HG03521 (cell line): ENCODE results near the gene EHMT1.

Experiments
- ATAC-seq: cut with Tn5 transposase; IDR thresholded peaks from one replicate; pipeline ENCODE4 v1.9.1; 2021; ENCODE audit warnings: mild to moderate bottlenecking, moderate library complexity; ENCODE audit not compliant: unreplicated experiment

EHMT1 gene

DNA sequence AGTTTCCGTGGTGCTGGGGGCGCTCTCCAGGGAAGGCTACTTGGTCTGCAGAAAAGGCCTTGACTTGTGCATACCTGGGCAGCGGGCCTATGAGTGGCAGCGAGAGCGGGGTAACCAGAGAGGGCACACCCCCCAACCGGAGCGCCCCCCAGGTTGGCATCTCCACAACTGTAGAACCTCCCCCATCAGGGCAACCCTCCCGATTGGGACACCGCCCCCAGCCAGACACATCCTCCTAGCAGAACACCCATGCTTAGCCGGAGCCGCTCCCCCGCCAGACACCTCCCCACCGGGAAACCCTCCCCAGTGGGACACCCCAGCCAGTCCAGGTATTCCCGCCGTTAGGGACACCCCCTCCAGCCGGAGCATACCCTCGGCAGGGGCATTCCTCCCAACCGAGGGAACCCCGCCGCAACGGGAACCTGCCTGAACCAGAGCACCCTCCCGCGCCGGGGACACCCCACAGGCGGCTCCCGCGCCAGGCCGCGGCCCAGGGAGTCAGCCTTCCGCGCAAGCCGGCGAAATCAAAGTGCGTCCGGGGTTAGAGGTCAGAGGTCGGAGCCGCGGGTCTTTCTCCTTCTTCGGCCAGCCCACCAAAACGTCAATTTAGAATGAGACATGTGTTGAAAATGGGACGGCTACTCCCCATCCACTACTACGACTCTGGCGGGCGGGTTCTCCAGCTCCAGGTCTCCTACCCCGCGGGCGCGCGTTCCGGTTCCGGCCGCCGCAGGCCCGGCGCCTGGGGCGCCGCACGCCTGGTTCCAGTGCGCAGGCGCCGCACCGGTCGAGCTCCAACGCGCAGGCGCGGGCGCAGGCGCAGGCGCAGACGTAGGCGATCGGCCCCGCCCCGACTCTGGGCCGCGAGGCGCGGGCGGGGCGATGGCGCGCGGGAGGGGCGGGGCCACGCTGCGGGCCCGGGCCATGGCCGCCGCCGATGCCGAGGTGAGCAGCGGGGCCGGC, at the start of gene EHMT1:
EHMT1 (plus strand) TSS at position 901 of the 963 bp plus-strand sequence; CDS start at position 925, 24 bp downstream.
- ATAC-seq, result peak; percentile 83

GRCh38 chr9:137569609-137570203, 49.1 kb upstream of the EHMT1 start:
- ATAC-seq, result no peak

DNA sequence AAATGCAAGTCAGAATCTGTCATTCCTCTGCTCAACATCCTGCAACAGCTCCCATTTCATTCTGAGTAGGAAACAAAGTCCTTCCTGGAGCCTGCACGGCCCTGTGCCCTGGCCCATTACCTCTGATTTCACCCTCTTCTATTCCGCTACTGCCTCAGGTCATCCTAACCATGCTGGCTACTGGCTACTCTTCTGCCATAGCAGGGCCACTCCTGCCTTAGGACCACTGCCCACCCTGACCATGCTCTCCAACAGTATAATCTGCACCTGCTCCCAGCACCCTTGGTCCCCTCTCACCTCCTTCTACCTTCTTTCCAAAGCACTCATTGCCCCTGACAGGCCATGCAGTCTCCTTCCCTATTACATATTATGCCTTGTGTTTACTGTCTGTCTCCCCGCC, 48.2 kb upstream of the EHMT1 start:
- no peak for ATAC-seq

DNA sequence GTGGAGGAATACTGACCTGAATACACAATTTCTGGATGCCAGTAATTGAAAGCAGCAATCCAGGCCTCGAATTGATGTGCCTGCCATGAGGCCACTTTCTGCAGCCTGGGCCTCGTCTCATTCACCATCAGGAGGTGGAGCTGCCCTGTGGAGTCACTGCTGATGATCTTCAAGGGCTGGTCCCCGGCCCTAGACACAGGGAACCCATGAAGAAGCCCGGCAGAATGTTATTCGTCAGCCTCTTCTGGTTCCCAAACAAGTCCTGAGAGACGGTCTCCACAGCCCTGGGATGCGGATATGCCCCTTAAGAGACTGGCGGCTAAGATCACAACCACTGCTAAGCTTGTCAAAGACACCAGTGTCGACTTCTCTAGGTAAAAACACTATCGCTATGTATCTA, 44.6 kb upstream of the EHMT1 start:
- no peak for ATAC-seq

DNA sequence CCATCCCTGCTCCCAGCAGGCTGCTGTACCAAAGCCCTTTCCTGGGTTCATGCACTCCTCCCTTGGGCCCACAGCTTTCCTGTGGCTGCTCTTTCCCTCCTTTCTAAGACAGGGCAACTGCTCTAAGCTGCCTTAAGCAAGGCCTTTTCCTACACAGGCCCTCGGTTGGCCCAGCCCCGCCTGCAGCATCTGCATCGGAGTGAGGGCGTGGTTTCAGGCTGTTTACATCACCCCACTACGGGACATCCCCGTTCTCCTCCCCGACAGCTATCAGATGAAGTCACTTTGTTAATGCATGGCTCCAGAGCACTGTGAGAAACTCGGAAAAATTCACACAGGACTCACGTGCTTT, 43.5 kb upstream of the EHMT1 start:
- ATAC-seq, result no peak

DNA sequence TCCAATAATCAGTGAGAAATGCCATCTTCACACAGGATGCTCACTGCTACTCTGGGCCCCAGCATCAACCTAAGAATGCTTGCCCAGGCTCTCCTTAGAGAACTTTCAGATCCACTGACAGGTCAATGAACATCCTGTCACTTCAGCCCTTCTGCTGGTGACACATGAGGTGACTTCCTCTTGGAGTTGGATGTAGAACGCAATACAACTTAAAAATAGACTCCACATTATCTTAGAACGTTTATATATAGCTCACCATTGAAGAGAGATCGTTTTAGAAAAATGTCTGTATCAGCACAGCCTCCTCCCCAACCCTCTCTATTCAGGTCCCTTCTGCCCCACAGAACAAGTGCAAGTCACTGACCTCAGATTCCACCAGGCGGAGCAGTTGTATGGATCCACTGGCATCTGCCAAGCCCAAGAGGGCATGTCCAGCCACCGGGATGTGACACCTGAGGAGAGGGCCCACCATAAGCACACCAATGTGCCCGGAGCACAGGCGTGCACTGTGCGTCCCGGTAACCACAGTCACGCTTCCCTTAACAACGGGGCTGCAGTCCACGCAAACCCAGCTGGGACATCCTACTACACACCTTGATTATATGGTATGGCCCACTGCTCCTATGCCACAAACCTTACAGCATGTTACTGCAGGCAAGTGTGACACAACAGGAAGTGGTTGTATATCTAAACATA, 42.9 kb upstream of the EHMT1 start:
- no peak for ATAC-seq

- ATAC-seq, result peak; percentile 90
Measured at GRCh38 chr9:137578518-137579258, 40.1 kb upstream of the EHMT1 start, which contains the start of gene DPH7. Gene DPH7, minus strand, starts transcription at chr9:137578925. Its CDS starts 148 bp downstream, at chr9:137578777.

DNA sequence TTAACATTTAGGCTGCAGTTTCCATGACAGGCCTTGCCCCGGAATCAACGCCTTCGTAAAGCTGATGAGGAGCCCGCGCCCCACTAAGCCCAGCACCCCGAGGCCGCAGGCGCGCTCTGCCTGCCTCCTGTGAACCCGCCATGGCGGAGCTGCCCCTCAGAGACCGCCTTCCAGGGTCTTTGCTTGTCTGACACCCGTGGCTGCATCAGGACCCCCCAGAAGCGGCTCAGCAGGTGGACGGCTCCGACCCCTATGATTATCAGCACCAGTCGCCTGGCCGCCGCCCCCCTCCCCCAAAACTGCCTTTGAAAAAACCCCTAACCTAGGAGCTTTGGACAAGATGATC, 39.6 kb upstream of the EHMT1 start:
- ATAC-seq, result peak; percentile 6

DNA sequence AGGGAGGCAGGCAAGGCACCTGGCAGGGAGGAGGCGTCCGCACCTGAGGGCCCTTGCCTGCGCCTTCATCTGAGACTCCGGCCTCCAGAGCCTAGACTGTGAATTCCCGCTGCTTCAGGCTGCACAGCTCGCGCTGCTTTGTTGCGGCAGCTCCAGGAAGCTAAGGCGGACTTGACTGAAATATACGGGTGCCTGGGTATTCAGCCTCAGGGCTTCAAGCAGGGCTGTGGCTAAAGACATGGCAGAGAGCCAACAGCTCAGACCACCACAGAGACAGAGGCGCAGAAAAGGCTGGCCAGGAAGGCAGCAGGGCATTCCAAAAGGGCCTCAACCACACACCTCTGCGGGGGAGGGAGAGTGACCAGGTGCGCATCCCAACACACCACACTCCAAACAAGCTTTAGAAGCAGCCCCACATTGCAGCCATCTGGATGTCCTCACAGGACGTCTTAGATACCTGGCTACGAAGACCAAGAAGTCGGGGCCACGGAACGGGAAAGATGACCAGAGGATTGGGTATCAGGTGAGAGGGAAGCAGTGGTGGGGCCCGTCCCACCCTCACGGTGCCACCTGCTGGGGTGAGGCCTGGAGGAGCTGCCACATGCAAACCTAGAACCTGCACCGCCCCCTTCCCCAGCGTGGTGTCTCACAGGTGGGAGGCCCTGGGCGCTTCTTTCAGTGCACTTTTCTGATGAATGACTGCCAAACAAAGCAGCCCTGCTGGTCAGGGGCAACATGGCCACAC, 38.4 kb upstream of the EHMT1 start:
- no peak for ATAC-seq

DNA sequence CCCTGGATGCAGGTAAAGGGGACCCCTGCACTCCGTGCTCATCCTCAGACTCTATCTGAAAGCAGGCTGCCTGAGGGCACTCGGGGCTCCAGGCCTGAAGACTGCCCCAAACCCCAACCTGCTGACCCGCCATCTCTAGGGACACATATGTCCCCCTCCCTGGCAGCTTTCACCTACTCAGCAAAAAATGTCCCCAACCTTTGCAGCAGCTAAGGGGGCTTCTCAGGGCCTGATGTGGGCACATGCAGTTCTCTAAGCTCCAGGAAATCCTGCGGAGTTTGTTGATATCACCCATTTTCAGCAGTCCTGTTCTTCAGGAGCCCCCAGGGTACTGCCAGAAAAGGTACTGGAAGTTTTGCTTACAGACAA, 37.9 kb upstream of the EHMT1 start:
- no peak for ATAC-seq

GRCh38 chr9:137581361-137582285, 37.2 kb upstream of the EHMT1 start:
- no peak for ATAC-seq

DNA sequence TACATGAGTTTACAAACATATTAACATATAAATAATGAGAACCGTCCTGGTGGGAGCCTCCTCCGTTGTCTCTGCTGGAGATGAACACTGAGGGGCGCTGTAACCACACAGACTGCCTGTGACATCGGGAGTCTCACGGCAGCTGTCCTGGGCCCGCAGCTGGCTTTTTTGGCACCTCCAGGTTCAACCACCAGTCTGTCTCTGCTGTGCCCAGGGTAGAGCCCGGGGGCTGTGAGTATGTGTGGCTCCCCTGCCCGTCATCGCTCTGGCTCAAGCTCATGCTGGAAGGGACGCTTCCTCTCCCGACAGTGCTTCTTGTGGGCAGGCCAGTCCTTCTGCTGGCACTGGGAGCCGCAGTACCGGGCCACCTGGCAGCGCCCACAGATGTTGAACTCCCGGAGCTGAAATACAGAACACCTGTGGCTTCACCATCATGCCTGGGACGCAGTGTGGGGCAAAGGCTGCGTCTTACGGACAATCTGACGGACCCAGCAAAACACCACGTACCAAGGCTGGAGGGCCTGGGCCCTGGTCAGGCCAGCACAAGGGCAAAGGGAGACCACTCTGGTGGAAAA, 36.4 kb upstream of the EHMT1 start:
- ATAC-seq, result no peak

GRCh38 chr9:137583347-137583746, 35.5 kb upstream of the EHMT1 start:
- ATAC-seq, result no peak

DNA sequence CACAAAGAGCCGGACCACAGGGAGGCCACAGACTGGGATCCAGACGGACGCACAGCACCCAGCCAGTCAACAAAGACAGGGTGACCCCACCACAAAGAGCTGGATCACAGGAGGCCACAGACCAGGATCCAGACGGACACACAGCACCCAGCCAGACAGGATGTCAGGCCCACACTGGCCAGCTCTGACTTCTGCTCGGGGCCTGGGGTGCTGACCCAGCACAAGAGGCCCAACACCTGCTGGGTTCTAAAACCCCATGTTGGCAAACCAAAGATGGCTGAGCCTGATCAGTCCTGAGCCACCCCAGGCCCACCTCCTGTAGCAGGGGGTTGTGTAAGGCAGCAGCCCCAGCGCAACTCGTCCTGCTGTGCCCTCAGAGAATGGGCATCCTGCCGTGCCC, 34.8 kb upstream of the EHMT1 start:
- ATAC-seq, result no peak

- no peak for ATAC-seq
Measured at GRCh38 chr9:137586854-137587253, 32.0 kb upstream of the EHMT1 start.

GRCh38 chr9:137588311-137588710, 30.5 kb upstream of the EHMT1 start:
- no peak for ATAC-seq

GRCh38 chr9:137588891-137589290, 29.9 kb upstream of the EHMT1 start:
- no peak for ATAC-seq

DNA sequence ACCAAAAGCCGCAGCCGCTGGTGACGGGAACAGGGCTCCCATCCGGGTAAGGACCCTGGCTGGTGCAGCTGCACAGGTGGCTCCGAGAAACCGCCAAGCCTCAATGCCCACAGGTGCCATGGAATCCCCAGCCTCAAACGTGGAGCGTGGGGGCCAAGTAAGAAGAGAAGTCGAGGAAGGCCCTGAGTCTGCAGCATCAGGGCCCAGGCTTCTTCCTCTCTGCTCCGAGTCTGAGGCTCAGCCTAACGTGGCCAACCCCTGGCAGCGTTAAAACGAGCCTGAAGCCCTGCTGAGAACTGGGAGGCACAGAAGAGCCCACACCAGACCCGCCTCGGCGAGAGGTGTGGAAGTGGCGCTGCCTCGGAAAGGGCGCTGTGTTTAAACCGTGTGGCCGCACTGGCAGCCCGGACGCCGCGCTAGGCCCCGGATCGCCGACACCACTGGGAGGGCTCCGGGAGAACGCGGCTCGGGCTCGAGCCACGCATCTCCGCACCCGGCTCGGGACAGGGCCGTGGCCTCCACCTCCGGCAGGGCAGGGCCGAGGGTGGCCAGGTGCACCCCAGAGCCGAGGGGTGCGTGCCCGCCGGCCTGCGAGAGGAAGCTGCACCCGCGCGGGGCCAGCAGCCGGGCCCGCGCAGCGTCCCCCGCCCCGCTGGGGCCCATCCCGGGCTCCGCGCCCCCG, 29.2 kb upstream of the EHMT1 start:
- ATAC-seq, result peak; percentile 17

GRCh38 chr9:137590123-137590468, 28.7 kb upstream of the EHMT1 start:
- no peak for ATAC-seq
